SH-SY5Y (cell line): ENCODE results near the gene CAPN1.

Experiments
- GATA2 ChIP-seq: IDR thresholded peaks from 2 replicates; pipeline ENCODE4 v1.6.1; 2011; ENCODE audit warnings: mild to moderate bottlenecking, low read depth, low read length
- GATA3 ChIP-seq: IDR thresholded peaks from 2 replicates; pipeline ENCODE4 v1.6.1; 2011; ENCODE audit warnings: low read depth, mild to moderate bottlenecking, low read length, moderate library complexity

DNA sequence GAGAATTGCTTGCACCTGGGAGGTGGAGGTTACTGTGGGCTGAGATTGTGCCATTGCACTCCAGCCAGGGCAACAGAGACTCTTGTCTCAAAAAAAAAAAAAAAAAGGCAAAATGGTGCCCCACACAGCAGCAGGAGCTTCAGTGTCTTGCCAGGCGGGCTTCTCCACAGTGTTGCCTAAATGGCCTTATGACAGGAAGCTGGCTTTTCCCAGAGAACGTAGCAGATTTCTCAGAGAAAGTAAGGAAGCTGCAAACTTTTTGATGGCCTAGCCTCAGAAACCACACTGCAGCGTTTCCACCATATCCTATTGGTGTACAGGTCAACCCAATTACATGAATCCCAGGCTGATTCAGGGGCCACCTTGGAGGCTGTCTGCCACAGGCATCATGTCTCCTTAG, 24.4 kb upstream of the CAPN1 start:
- TF ChIP-seq GATA2 (no peak), GATA3 (no peak)
